ENCODE results near the gene MYH9.
A peak's percentile ranks its signal among the peaks of the same experiment; 100 is the strongest.

Gene MYH9

DNA sequence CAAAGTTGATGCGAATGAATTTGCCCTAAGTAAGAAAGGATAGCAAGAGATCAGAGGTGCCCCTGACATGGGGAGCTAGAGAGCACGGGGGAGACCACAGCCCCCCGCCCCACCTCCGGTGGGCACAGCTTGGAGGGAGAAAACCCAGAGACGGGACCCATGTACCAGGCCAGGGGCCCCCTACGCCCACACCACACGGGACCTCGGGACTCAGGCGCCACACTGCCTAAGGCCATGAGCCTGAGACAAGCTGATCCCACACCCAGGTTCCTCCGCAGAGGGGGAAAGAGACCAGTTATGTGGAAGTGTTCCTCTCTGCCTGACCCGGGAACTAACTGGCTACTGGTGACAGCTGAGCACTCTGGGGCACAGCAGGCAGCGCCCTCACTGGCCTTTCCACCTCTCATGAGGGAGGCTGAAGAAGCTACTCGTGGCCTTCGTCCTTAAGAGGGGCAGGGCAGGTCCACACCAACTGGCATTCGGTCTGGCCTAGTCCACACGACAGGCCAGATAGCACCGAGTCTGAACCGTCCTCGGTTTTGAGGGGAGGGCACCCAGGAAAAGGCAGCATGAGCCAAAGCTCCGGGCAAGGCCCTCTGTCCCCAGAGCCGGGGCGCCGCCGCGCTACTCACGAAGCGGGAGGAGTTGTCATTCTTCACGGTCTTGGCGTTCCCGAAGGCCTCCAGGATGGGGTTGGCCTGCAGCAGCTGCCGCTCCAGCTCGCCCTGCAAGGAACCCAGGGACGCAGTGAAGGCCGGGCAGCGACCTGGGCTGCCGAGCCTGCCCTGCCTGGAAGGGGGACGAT, 65.8 kb downstream of the MYH9 start:
- no peak overlapping the region for H3K9ac ChIP-seq
- no peak for TF ChIP-seq Cebpa-rat (IDR thresholded peaks at IDR 0.05)
- no peaks in the 10 kb centered on the region for H3K27me3 ChIP-seq
- peaks cover 58% of the 10 kb centered on the region for H3K4me1 ChIP-seq
- H4K20me1 ChIP-seq = peaks cover 100% of the 10 kb centered on the region
- peak overlapping the region; percentile 46 for H3K27ac ChIP-seq
- H3K4me3 ChIP-seq = no peak overlapping the region
- H3K9me3 ChIP-seq = no peaks in the 10 kb centered on the region
- peaks cover 100% of the 10 kb centered on the region for H3K36me3 ChIP-seq
- no peak overlapping the region for H3K4me2 ChIP-seq

DNA sequence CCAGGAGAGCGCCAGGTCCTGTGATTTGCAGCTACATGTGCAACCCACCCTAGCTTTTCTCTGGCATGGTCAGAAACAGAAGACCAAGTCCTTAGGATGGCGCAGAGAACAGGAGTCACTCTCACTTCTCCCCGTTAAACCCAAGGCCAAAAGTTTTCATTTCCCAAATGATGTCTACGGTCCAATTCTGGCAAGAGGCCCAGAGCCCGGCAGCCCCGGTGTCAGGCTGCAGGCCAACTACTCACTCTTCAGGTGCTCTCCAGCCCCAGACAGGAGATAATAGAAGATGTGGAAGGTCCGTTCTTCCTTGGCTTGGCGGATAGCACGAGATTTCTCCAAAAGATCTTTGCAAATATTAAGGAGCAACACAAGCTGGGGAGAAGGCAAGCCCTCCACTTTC, 67.2 kb downstream of the MYH9 start:
- TF ChIP-seq Cebpa-rat (IDR thresholded peaks at IDR 0.05) = no peak
- Histone ChIP-seq H3K4me1 (peaks cover 63% of the 10 kb centered on the region), H3K4me3 (no peak overlapping the region), H3K27me3 (no peaks in the 10 kb centered on the region), H3K9ac (no peak overlapping the region), H3K36me3 (peaks cover 100% of the 10 kb centered on the region), H4K20me1 (peaks cover 98% of the 10 kb centered on the region), H3K9me3 (no peaks in the 10 kb centered on the region), H3K4me2 (no peak overlapping the region), H3K27ac (no peak overlapping the region)

DNA sequence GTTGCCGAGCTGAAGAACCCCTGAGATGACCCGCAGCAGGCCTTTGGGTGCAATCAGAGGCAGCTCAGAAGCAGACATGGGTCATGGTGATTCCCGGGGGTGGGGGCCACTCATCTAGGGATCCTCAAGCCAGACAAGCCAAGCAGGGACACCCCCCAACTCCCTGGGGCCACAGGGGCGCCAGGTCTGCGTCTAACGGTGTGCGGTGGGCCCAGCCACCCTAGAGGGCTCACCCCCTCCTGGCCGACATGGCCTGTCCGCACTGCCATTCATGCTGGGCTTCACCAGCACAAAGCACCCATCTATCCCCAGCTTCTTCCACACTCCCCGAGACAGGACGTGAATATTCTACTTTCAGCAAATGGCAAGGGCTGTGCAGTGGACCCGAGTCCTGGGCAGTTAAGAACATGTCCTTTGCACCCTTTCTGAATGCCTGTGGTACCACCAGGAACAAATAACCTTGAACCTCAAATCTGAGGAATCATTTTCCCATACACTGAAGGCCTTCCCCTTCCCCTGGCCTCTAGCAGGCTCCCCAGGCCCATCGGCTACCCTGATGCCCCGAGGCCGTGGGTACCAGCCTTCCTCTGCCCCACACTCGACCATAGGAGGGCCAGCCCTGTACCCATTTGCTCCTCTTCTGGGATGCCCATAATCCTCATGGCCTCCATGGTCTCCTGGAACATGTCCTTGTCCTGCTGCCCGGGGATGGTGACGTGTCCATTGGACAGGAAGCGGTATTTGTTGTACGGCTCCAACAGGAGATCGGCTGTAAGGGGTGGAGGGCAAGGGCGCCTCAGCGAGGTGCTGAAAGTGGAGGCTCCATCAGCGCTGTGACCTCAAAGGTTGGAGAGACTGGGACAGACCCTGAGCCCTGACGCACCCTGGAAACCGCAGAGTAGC, 67.9 kb downstream of the MYH9 start:
- Histone ChIP-seq H3K4me3 (no peak overlapping the region), H3K9me3 (no peaks in the 10 kb centered on the region), H4K20me1 (peaks cover 98% of the 10 kb centered on the region), H3K36me3 (peaks cover 99% of the 10 kb centered on the region), H3K4me2 (no peak overlapping the region), H3K27me3 (no peaks in the 10 kb centered on the region), H3K9ac (no peak overlapping the region), H3K27ac (peak overlapping the region; percentile 31; the same call in 1 of the 2 replicates), H3K4me1 (peaks cover 63% of the 10 kb centered on the region)
- no peak for TF ChIP-seq Cebpa-rat (IDR thresholded peaks at IDR 0.05)

GRCh38 chr22:36318442-36318841, 69.3 kb downstream of the MYH9 start:
- TF ChIP-seq Cebpa-rat (IDR thresholded peaks at IDR 0.05) = no peak

GRCh38 chr22:36317658-36318271, 70.0 kb downstream of the MYH9 start:
- no peak for TF ChIP-seq Cebpa-rat (IDR thresholded peaks at IDR 0.05)
- H4K20me1 ChIP-seq = peaks cover 93% of the 10 kb centered on the region
- no peak overlapping the region for H3K9ac ChIP-seq
- H3K36me3 ChIP-seq = peaks cover 99% of the 10 kb centered on the region
- H3K27ac ChIP-seq = peak overlapping the region; percentile 92
- H3K9me3 ChIP-seq = no peaks in the 10 kb centered on the region
- no peaks in the 10 kb centered on the region for H3K27me3 ChIP-seq
- no peak overlapping the region for H3K4me3 ChIP-seq
- peaks cover 64% of the 10 kb centered on the region for H3K4me1 ChIP-seq
- H3K4me2 ChIP-seq = peak overlapping the region; percentile 31; the same call in 1 of the 2 replicates

More at GRCh38 chr22:36318442-36318841, 69.3 kb downstream of the MYH9 start:
- H3K36me3 ChIP-seq = peaks cover 99% of the 10 kb centered on the region
- peak overlapping the region; percentile 31 for H3K4me2 ChIP-seq
- peak overlapping the region; percentile 92 for H3K27ac ChIP-seq
- H4K20me1 ChIP-seq = peaks cover 98% of the 10 kb centered on the region
- peaks cover 63% of the 10 kb centered on the region for H3K4me1 ChIP-seq
- H3K27me3 ChIP-seq = no peaks in the 10 kb centered on the region
- no peak overlapping the region for H3K4me3 ChIP-seq
- H3K9me3 ChIP-seq = no peaks in the 10 kb centered on the region
- no peak overlapping the region for H3K9ac ChIP-seq

- TF ChIP-seq Cebpa-rat (IDR thresholded peaks at IDR 0.05) = no peak
- H4K20me1 ChIP-seq = peaks cover 93% of the 10 kb centered on the region
- H3K4me2 ChIP-seq = peak overlapping the region; percentile 85
- H3K36me3 ChIP-seq = peaks cover 99% of the 10 kb centered on the region
- H3K9me3 ChIP-seq = no peaks in the 10 kb centered on the region
- no peak overlapping the region for H3K4me3 ChIP-seq
- H3K27me3 ChIP-seq = no peaks in the 10 kb centered on the region
- no peak overlapping the region for H3K9ac ChIP-seq
- peak overlapping the region; percentile 92; the same call in 1 of the 2 replicates for H3K27ac ChIP-seq
- peaks cover 70% of the 10 kb centered on the region for H3K4me1 ChIP-seq
Measured at GRCh38 chr22:36316419-36316818, 71.3 kb downstream of the MYH9 start.

DNA sequence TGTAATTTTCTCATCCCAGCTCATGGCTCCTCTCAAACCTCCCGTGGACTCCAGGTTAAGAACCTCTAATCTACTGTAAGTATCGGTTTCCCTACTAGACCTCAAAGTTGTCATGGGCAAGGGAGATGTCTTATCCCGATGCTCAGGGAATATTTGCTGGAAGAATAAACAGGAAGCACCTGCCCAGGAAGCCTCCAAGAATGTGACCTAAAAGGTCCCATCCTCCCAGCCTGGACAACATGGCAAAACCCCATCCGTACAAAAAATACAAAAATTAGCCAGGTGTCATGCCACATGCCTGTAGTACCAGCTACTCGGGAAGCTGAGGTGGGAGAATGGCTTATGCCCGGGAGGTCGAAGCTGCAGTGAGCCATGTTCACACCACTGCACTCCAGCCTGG, 72.4 kb downstream of the MYH9 start:
- Histone ChIP-seq H3K27me3 (no peaks in the 10 kb centered on the region), H3K4me2 (peak overlapping the region; percentile 85), H3K27ac (peak overlapping the region; percentile 92), H3K36me3 (peaks cover 99% of the 10 kb centered on the region), H3K4me1 (peaks cover 70% of the 10 kb centered on the region), H3K9me3 (no peaks in the 10 kb centered on the region), H4K20me1 (peaks cover 93% of the 10 kb centered on the region), H3K4me3 (no peak overlapping the region), H3K9ac (peak overlapping the region; percentile 77; the same call in 1 of the 2 replicates)
- TF ChIP-seq Cebpa-rat (IDR thresholded peaks at IDR 0.05) = no peak

GRCh38 chr22:36311386-36312085, 76.2 kb downstream of the MYH9 start:
- Histone ChIP-seq H3K4me3 (no peak overlapping the region), H3K4me2 (no peak overlapping the region), H3K36me3 (peaks cover 99% of the 10 kb centered on the region), H3K27ac (no peak overlapping the region), H4K20me1 (peaks cover 90% of the 10 kb centered on the region), H3K27me3 (no peaks in the 10 kb centered on the region), H3K9ac (no peak overlapping the region), H3K9me3 (no peaks in the 10 kb centered on the region), H3K4me1 (peaks cover 44% of the 10 kb centered on the region)
- TF ChIP-seq Cebpa-rat (IDR thresholded peaks at IDR 0.05) = no peak

- Histone ChIP-seq H3K36me3 (peaks cover 100% of the 10 kb centered on the region), H4K20me1 (peaks cover 92% of the 10 kb centered on the region), H3K4me3 (no peak overlapping the region), H3K4me1 (peaks cover 18% of the 10 kb centered on the region), H3K27me3 (no peaks in the 10 kb centered on the region), H3K9ac (no peak overlapping the region), H3K27ac (no peak overlapping the region), H3K4me2 (no peak overlapping the region), H3K9me3 (no peaks in the 10 kb centered on the region)
- TF ChIP-seq Cebpa-rat (IDR thresholded peaks at IDR 0.05) = no peak
Measured at GRCh38 chr22:36308880-36309279, 78.9 kb downstream of the MYH9 start.
